ENCODE data around the gene U2AF1. TPM values are rescaled to one million over a fixed set of nuclear protein-coding genes. Genes with fewer than 3 reads are reported as not detected.
"Not testable (repeated sequence)": the region's sequence is repeated elsewhere in the genome, so short reads cannot be mapped to it uniquely, and the experiment has no call there.

The U2AF1 gene
- total and polyA plus RNA-seq, 2 of the 8 experiments (the other 6 are each of a cell fraction or from before 2014, with no cell fraction given), result 60.0 to 74.6 TPM

GRCh38 chr21:43045165-43045875 is 62.0 kb downstream of the U2AF1 start:
- H2BK20ac ChIP-seq (ENCODE audit: low read length); H4K5ac ChIP-seq (ENCODE audit: insufficient read length, low read depth, low read length); FAIRE-seq; DNase-seq (ENCODE audit: low read depth in 1 of 2, low spot score in 2 of 2); H3K4me3 ChIP-seq (ENCODE audit: extremely low read depth in 1 of 4, insufficient read depth in 2 of 4, low read depth in 3 of 4, low read length in 4 of 4); H3K79me1 ChIP-seq (ENCODE audit: low read depth, low read length); H3K79me2 ChIP-seq (ENCODE audit: control insufficient read depth in 1 of 2, insufficient read depth in 2 of 2, low read length in 2 of 2); H3K4me1 ChIP-seq (replicated peaks in 1 of 4; ENCODE audit: control insufficient read depth in 3 of 4, insufficient read depth in 4 of 4, low read length in 3 of 4); H3K56ac ChIP-seq (replicated peaks; ENCODE audit: insufficient read length, low read depth, low read length); H2AK5ac ChIP-seq (ENCODE audit: low read depth, low read length); H4K8ac ChIP-seq (ENCODE audit: extremely low read depth, insufficient read depth, low read length); CTCF ChIA-PET (ENCODE audit: partially characterized antibody); H3K23ac ChIP-seq (ENCODE audit: insufficient read length); H2BK12ac ChIP-seq (ENCODE audit: low read depth, low read length); H3K9ac ChIP-seq (replicated peaks in 1 of 4; ENCODE audit: extremely low read depth in 1 of 4, low read depth in 3 of 4, low read length in 3 of 4); H3K4ac ChIP-seq (replicated peaks; ENCODE audit: insufficient read length, low read depth, low read length); H2BK120ac ChIP-seq (replicated peaks; ENCODE audit: low read depth, low read length); H3K27ac ChIP-seq (ENCODE audit: low read depth, low read length); H2BK15ac ChIP-seq (ENCODE audit: low read length); H3K9me3 ChIP-seq (ENCODE audit: insufficient read depth in 2 of 2, low read depth in 1 of 2, low read length in 1 of 2); H3K4me2 ChIP-seq (ENCODE audit: insufficient read depth in 1 of 2, low read depth in 2 of 2, low read length in 2 of 2); H3K27me3 ChIP-seq (replicated peaks in 1 of 4; ENCODE audit: control insufficient read depth in 3 of 4, extremely low read depth in 1 of 4, insufficient read depth in 3 of 4, low read length in 3 of 4); H2AFZ ChIP-seq (ENCODE audit: low read length); H3K18ac ChIP-seq (ENCODE audit: extremely low read depth, low read length); POLR2A ChIA-PET (ENCODE audit: partially characterized antibody); H3K36me3 ChIP-seq (ENCODE audit: control insufficient read depth in 2 of 4, insufficient read depth in 4 of 4, low read length in 3 of 4); H2BK5ac ChIP-seq (ENCODE audit: low read depth, low read length); H4K20me1 ChIP-seq (replicated peaks in 1 of 2; ENCODE audit: control insufficient read depth in 1 of 2, insufficient read depth in 2 of 2, low read length in 2 of 2); H3K14ac ChIP-seq (ENCODE audit: insufficient read length); H4K91ac ChIP-seq (replicated peaks; ENCODE audit: insufficient read length, low read length); H3K23me2 ChIP-seq (ENCODE audit: low read depth, low read length): not testable (repeated sequence)
- WGBS, 2 experiments (ENCODE audit: extremely low coverage in 1 of 2, insufficient coverage in 1 of 2, insufficient read length in 1 of 2, insufficient replicate concordance in 2 of 2, low coverage in 1 of 2, low lambda C conversion rate in 2 of 2, missing lambda C conversion rate in 1 of 2), result 63% methylated on average over 4 of the region's 17 CpGs; no CpG with 5 or more reads in 1 of the 2 experiments

- not testable (repeated sequence) for H2BK120ac ChIP-seq (replicated peaks; ENCODE audit: low read depth, low read length)
These were observed 62.8 kb downstream of the U2AF1 start for GRCh38 chr21:43044547-43044946.

More at GRCh38 chr21:43044547-43044946, 62.8 kb downstream of the U2AF1 start:
- H3K27ac ChIP-seq (ENCODE audit: low read depth, low read length); H3K36me3 ChIP-seq (ENCODE audit: control insufficient read depth in 2 of 4, insufficient read depth in 4 of 4, low read length in 3 of 4); H3K9ac ChIP-seq (replicated peaks in 1 of 4; ENCODE audit: extremely low read depth in 1 of 4, low read depth in 3 of 4, low read length in 3 of 4); H3K79me1 ChIP-seq (ENCODE audit: low read depth, low read length); H3K23me2 ChIP-seq (ENCODE audit: low read depth, low read length); H3K18ac ChIP-seq (ENCODE audit: extremely low read depth, low read length); H2BK20ac ChIP-seq (ENCODE audit: low read length); H4K5ac ChIP-seq (ENCODE audit: insufficient read length, low read depth, low read length); POLR2A ChIA-PET (ENCODE audit: partially characterized antibody); H2AFZ ChIP-seq (ENCODE audit: low read length); H2BK12ac ChIP-seq (ENCODE audit: low read depth, low read length); H4K20me1 ChIP-seq (replicated peaks in 1 of 2; ENCODE audit: control insufficient read depth in 1 of 2, insufficient read depth in 2 of 2, low read length in 2 of 2); H2BK5ac ChIP-seq (ENCODE audit: low read depth, low read length); H3K27me3 ChIP-seq (replicated peaks in 1 of 4; ENCODE audit: control insufficient read depth in 3 of 4, extremely low read depth in 1 of 4, insufficient read depth in 3 of 4, low read length in 3 of 4); H2BK15ac ChIP-seq (ENCODE audit: low read length); H3K79me2 ChIP-seq (ENCODE audit: control insufficient read depth in 1 of 2, insufficient read depth in 2 of 2, low read length in 2 of 2); CTCF ChIA-PET (ENCODE audit: partially characterized antibody); H3K56ac ChIP-seq (replicated peaks; ENCODE audit: insufficient read length, low read depth, low read length); H3K4ac ChIP-seq (replicated peaks; ENCODE audit: insufficient read length, low read depth, low read length); H3K4me2 ChIP-seq (ENCODE audit: insufficient read depth in 1 of 2, low read depth in 2 of 2, low read length in 2 of 2); H4K8ac ChIP-seq (ENCODE audit: extremely low read depth, insufficient read depth, low read length); FAIRE-seq; DNase-seq (ENCODE audit: low read depth in 1 of 2, low spot score in 2 of 2); H2AK5ac ChIP-seq (ENCODE audit: low read depth, low read length); H3K4me1 ChIP-seq (replicated peaks in 1 of 4; ENCODE audit: control insufficient read depth in 3 of 4, insufficient read depth in 4 of 4, low read length in 3 of 4); H3K23ac ChIP-seq (ENCODE audit: insufficient read length); H3K14ac ChIP-seq (ENCODE audit: insufficient read length); H3K4me3 ChIP-seq (ENCODE audit: extremely low read depth in 1 of 4, insufficient read depth in 2 of 4, low read depth in 3 of 4, low read length in 4 of 4); H3K9me3 ChIP-seq (ENCODE audit: insufficient read depth in 2 of 2, low read depth in 1 of 2, low read length in 1 of 2); H4K91ac ChIP-seq (replicated peaks; ENCODE audit: insufficient read length, low read length): not testable (repeated sequence)
- 78% methylated on average over 5 of the region's 14 CpGs; no CpG with 5 or more reads in 1 of the 2 experiments for WGBS, 2 experiments (ENCODE audit: extremely low coverage in 1 of 2, insufficient coverage in 1 of 2, insufficient read length in 1 of 2, insufficient replicate concordance in 2 of 2, low coverage in 1 of 2, low lambda C conversion rate in 2 of 2, missing lambda C conversion rate in 1 of 2)
